ENCODE results near the gene CMA1. TPM values are rescaled to one million over a fixed set of nuclear protein-coding genes. Genes with fewer than 3 reads are reported as not detected.
"Not testable (repeated sequence)": the region's sequence is repeated elsewhere in the genome, so short reads cannot be mapped to it uniquely, and the experiment has no call there.

The CMA1 gene
- total RNA-seq, 1 experiment from 2014 or later, result not detected

GRCh38 chr14:24542346-24542936 lies 34.4 kb upstream of the CMA1 start:
- Histone ChIP-seq H3K27me3 (replicated peaks; ENCODE audit: insufficient read depth, low read depth, low read length, poor library complexity) (no peaks in the 10 kb centered on the region), H3K27ac (ENCODE audit: low read depth, low read length, poor library complexity, severe bottlenecking) (no peak overlapping the region), H3K9me3 (ENCODE audit: low read depth, low read length, poor library complexity, severe bottlenecking) (no peaks in the 10 kb centered on the region), H3K36me3 (ENCODE audit: insufficient read depth, low read length, poor library complexity, severe bottlenecking) (no peaks in the 10 kb centered on the region), H3K4me3 (ENCODE audit: low read depth, low read length, poor library complexity, severe bottlenecking) (no peak overlapping the region), H3K4me1 (ENCODE audit: insufficient read depth, low read length, poor library complexity, severe bottlenecking) (no peaks in the 10 kb centered on the region)
- POLR2A ChIA-PET (ENCODE audit: low non-redundant PET), result no interaction called here
- intact Hi-C loops (cut with micrococcal nuclease; ENCODE audit: unreplicated experiment), result no loop called here
- BruUV-seq (replicated peaks), result no TSS peak
- no peak for DNase-seq (ENCODE audit: low spot score)
- CTCF ChIA-PET, result no interaction called here
- TF ChIP-seq CTCF (conservative IDR thresholded peaks at IDR 0.05; ENCODE audit: low read depth, low read length) (no peak), EZH2 (IDR thresholded peaks at IDR 0.05; ENCODE audit: borderline replicate concordance, low read depth, low read length, poor library complexity, severe bottlenecking) (no peak)

GRCh38 chr14:24535737-24536136 lies 27.7 kb upstream of the CMA1 start:
- no peak overlapping the region for H3K27ac ChIP-seq (ENCODE audit: low read depth, low read length, poor library complexity, severe bottlenecking)
- no peaks in the 10 kb centered on the region for H3K9me3 ChIP-seq (ENCODE audit: low read depth, low read length, poor library complexity, severe bottlenecking)
- TF ChIP-seq CTCF (conservative IDR thresholded peaks at IDR 0.05; ENCODE audit: low read depth, low read length), result no peak
- H3K27me3 ChIP-seq (replicated peaks; ENCODE audit: insufficient read depth, low read depth, low read length, poor library complexity), result no peaks in the 10 kb centered on the region
- no TSS peak for BruUV-seq (replicated peaks)
- H3K36me3 ChIP-seq (ENCODE audit: insufficient read depth, low read length, poor library complexity, severe bottlenecking), result no peaks in the 10 kb centered on the region
- POLR2A ChIA-PET (ENCODE audit: low non-redundant PET), result no interaction called here
- no peak for DNase-seq (ENCODE audit: low spot score)
- intact Hi-C loops (cut with micrococcal nuclease; ENCODE audit: unreplicated experiment), result no loop called here
- no peaks in the 10 kb centered on the region for H3K4me1 ChIP-seq (ENCODE audit: insufficient read depth, low read length, poor library complexity, severe bottlenecking)
- H3K4me3 ChIP-seq (ENCODE audit: low read depth, low read length, poor library complexity, severe bottlenecking), result no peak overlapping the region
- CTCF ChIA-PET, result no interaction called here

GRCh38 chr14:24534286-24534685 lies 26.2 kb upstream of the CMA1 start:
- TF ChIP-seq CTCF (conservative IDR thresholded peaks at IDR 0.05; ENCODE audit: low read depth, low read length) (no peak), EZH2 (IDR thresholded peaks at IDR 0.05; ENCODE audit: borderline replicate concordance, low read depth, low read length, poor library complexity, severe bottlenecking) (no peak)
- no peaks in the 10 kb centered on the region for H3K27me3 ChIP-seq (replicated peaks; ENCODE audit: insufficient read depth, low read depth, low read length, poor library complexity)
- no peak overlapping the region for H3K4me3 ChIP-seq (ENCODE audit: low read depth, low read length, poor library complexity, severe bottlenecking)
- DNase-seq (ENCODE audit: low spot score), result no peak
- intact Hi-C loops (cut with micrococcal nuclease; ENCODE audit: unreplicated experiment), result no loop called here
- BruUV-seq (replicated peaks), result no TSS peak
- CTCF ChIA-PET, result no interaction called here
- no peak overlapping the region for H3K27ac ChIP-seq (ENCODE audit: low read depth, low read length, poor library complexity, severe bottlenecking)
- POLR2A ChIA-PET (ENCODE audit: low non-redundant PET), result no interaction called here
- no peaks in the 10 kb centered on the region for H3K9me3 ChIP-seq (ENCODE audit: low read depth, low read length, poor library complexity, severe bottlenecking)
- H3K4me1 ChIP-seq (ENCODE audit: insufficient read depth, low read length, poor library complexity, severe bottlenecking), result no peaks in the 10 kb centered on the region
- no peaks in the 10 kb centered on the region for H3K36me3 ChIP-seq (ENCODE audit: insufficient read depth, low read length, poor library complexity, severe bottlenecking)

GRCh38 chr14:24525877-24526620 lies 18.0 kb upstream of the CMA1 start:
- H3K27ac ChIP-seq (ENCODE audit: low read depth, low read length, poor library complexity, severe bottlenecking); H3K4me1 ChIP-seq (ENCODE audit: insufficient read depth, low read length, poor library complexity, severe bottlenecking); H3K27me3 ChIP-seq (replicated peaks; ENCODE audit: insufficient read depth, low read depth, low read length, poor library complexity); H3K36me3 ChIP-seq (ENCODE audit: insufficient read depth, low read length, poor library complexity, severe bottlenecking); H3K4me3 ChIP-seq (ENCODE audit: low read depth, low read length, poor library complexity, severe bottlenecking); CTCF ChIA-PET; H3K9me3 ChIP-seq (ENCODE audit: low read depth, low read length, poor library complexity, severe bottlenecking); DNase-seq (ENCODE audit: low spot score); BruUV-seq (replicated peaks); POLR2A ChIA-PET (ENCODE audit: low non-redundant PET); intact Hi-C loops (cut with micrococcal nuclease; ENCODE audit: unreplicated experiment): not testable (repeated sequence)
